ENCODE measurements around the gene TNS1.

DNA sequence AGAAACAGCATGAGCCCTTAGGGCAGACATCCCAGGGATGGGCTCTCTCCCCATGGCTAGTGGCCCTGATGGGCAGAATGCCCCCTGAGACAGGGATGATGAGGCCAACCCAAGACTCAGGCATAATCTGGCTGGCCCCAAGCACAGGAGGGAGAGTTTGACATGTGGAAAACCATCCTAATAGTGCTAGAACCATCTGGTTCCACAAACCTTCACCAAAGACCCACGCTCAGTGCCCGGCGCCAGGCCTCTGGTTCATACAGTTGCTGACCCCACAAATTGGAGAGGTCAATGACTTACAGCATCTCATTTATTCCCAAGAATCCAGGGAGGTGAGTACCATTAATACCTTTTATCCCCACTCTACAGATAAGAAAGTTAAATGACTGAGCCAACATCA lies 95.5 kb downstream of the TNS1 start:
- TF ChIP-seq, protein P1, sequence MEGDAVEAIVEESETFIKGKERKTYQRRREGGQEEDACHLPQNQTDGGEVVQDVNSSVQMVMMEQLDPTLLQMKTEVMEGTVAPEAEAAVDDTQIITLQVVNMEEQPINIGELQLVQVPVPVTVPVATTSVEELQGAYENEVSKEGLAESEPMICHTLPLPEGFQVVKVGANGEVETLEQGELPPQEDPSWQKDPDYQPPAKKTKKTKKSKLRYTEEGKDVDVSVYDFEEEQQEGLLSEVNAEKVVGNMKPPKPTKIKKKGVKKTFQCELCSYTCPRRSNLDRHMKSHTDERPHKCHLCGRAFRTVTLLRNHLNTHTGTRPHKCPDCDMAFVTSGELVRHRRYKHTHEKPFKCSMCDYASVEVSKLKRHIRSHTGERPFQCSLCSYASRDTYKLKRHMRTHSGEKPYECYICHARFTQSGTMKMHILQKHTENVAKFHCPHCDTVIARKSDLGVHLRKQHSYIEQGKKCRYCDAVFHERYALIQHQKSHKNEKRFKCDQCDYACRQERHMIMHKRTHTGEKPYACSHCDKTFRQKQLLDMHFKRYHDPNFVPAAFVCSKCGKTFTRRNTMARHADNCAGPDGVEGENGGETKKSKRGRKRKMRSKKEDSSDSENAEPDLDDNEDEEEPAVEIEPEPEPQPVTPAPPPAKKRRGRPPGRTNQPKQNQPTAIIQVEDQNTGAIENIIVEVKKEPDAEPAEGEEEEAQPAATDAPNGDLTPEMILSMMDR (IDR thresholded peaks at IDR 0.05 in 2 of 3, conservative IDR thresholded peaks at IDR 0.05 in 1 of 3; ENCODE audit: control insufficient read depth in 2 of 3, extremely low read depth in 1 of 3, insufficient read depth in 1 of 3, low read depth in 3 of 3, low read length in 3 of 3): no peak
- TF ChIP-seq MTA3 (IDR thresholded peaks at IDR 0.05; ENCODE audit: borderline replicate concordance, low read length) (no peak), ZZZ3 (IDR thresholded peaks at IDR 0.05; ENCODE audit: control insufficient read depth, insufficient read length, low read depth) (no peak), FOXK2 (IDR thresholded peaks at IDR 0.05) (no peak), SIX5 (IDR thresholded peaks at IDR 0.05; ENCODE audit: low read depth, low read length, severe bottlenecking) (no peak), EZH2 (IDR thresholded peaks at IDR 0.05; ENCODE audit: borderline replicate concordance, control insufficient read depth, low read depth, low read length) (no peak), IRF4 (IDR thresholded peaks at IDR 0.05; ENCODE audit: low read depth, low read length) (no peak), ESRRA (IDR thresholded peaks at IDR 0.05; ENCODE audit: low read length) (no peak), CHD2 (IDR thresholded peaks at IDR 0.05; ENCODE audit: borderline replicate concordance, low read depth, low read length) (no peak)
- TF ChIP-seq, protein P2, sequence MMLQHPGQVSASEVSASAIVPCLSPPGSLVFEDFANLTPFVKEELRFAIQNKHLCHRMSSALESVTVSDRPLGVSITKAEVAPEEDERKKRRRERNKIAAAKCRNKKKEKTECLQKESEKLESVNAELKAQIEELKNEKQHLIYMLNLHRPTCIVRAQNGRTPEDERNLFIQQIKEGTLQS (IDR thresholded peaks at IDR 0.05; ENCODE audit: borderline replicate concordance, extremely low read depth, low read depth, low read length): no peak
- TF ChIP-seq, protein P3, sequence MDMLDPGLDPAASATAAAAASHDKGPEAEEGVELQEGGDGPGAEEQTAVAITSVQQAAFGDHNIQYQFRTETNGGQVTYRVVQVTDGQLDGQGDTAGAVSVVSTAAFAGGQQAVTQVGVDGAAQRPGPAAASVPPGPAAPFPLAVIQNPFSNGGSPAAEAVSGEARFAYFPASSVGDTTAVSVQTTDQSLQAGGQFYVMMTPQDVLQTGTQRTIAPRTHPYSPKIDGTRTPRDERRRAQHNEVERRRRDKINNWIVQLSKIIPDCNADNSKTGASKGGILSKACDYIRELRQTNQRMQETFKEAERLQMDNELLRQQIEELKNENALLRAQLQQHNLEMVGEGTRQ (IDR thresholded peaks at IDR 0.05; ENCODE audit: borderline replicate concordance, low read depth, low read length): no peak
- TF ChIP-seq, protein P4, sequence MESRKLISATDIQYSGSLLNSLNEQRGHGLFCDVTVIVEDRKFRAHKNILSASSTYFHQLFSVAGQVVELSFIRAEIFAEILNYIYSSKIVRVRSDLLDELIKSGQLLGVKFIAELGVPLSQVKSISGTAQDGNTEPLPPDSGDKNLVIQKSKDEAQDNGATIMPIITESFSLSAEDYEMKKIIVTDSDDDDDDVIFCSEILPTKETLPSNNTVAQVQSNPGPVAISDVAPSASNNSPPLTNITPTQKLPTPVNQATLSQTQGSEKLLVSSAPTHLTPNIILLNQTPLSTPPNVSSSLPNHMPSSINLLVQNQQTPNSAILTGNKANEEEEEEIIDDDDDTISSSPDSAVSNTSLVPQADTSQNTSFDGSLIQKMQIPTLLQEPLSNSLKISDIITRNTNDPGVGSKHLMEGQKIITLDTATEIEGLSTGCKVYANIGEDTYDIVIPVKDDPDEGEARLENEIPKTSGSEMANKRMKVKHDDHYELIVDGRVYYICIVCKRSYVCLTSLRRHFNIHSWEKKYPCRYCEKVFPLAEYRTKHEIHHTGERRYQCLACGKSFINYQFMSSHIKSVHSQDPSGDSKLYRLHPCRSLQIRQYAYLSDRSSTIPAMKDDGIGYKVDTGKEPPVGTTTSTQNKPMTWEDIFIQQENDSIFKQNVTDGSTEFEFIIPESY (IDR thresholded peaks at IDR 0.05): no peak
